Neural cell (in vitro differentiated cells): ENCODE results near the gene MYO9A.

Source experiments
- CTCF ChIP-seq: fragments of 450-650 bp; IDR thresholded peaks from 2 replicates; pipeline ENCODE4 v1.5.1; 2014; ENCODE audit warnings: antibody characterized with exemption, mild to moderate bottlenecking, moderate library complexity; ENCODE audit not compliant: poor library complexity, severe bottlenecking
- EP300 ChIP-seq: fragments of 450-650 bp; conservative IDR thresholded peaks from 2 replicates; pipeline ENCODE4 v1.6.1; 2014; ENCODE audit warnings: antibody characterized with exemption, mild to moderate bottlenecking, moderate library complexity; ENCODE audit not compliant: poor library complexity, severe bottlenecking
- EZH2 ChIP-seq: fragments of 200-600, 300-800 bp; shearing (Covaris generic), sonication (generic); IDR thresholded peaks from 2 replicates; pipeline ENCODE4 v1.6.1; 2014; ENCODE audit warnings: antibody characterized with exemption, low read length, borderline replicate concordance, mild to moderate bottlenecking; ENCODE audit not compliant: insufficient read depth, poor library complexity, severe bottlenecking
- POLR2AphosphoS5 ChIP-seq: IDR thresholded peaks from 2 replicates; pipeline ENCODE4 v1.6.1; 2012
- RAD21 ChIP-seq: fragments of 450-650 bp; conservative IDR thresholded peaks from 2 replicates; pipeline ENCODE4 v1.6.1; 2014; ENCODE audit warnings: antibody characterized with exemption, mild to moderate bottlenecking, moderate library complexity
- REST ChIP-seq: IDR thresholded peaks from 2 replicates; pipeline ENCODE4 v1.6.1; 2012; ENCODE audit warnings: borderline replicate concordance
- SMC3 ChIP-seq: fragments of 450-650 bp; conservative IDR thresholded peaks from 2 replicates; pipeline ENCODE4 v1.6.1; 2014; ENCODE audit warnings: antibody characterized with exemption, mild to moderate bottlenecking, moderate library complexity; ENCODE audit not compliant: poor library complexity
- TAF1 ChIP-seq: IDR thresholded peaks from 2 replicates; pipeline ENCODE4 v1.6.1; 2012; ENCODE audit warnings: low read depth

GRCh38 chr15:72127724-72128322 lies 9.9 kb upstream of the MYO9A start:
- TF ChIP-seq TAF1 (no peak), CTCF (no peak), RAD21 (no peak), SMC3 (no peak), REST (no peak), POLR2AphosphoS5 (no peak), EZH2 (no peak), EP300 (no peak)
